Measurements from ENCODE around the gene SPP2.

The SPP2 gene, protein sequence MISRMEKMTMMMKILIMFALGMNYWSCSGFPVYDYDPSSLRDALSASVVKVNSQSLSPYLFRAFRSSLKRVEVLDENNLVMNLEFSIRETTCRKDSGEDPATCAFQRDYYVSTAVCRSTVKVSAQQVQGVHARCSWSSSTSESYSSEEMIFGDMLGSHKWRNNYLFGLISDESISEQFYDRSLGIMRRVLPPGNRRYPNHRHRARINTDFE

DNA sequence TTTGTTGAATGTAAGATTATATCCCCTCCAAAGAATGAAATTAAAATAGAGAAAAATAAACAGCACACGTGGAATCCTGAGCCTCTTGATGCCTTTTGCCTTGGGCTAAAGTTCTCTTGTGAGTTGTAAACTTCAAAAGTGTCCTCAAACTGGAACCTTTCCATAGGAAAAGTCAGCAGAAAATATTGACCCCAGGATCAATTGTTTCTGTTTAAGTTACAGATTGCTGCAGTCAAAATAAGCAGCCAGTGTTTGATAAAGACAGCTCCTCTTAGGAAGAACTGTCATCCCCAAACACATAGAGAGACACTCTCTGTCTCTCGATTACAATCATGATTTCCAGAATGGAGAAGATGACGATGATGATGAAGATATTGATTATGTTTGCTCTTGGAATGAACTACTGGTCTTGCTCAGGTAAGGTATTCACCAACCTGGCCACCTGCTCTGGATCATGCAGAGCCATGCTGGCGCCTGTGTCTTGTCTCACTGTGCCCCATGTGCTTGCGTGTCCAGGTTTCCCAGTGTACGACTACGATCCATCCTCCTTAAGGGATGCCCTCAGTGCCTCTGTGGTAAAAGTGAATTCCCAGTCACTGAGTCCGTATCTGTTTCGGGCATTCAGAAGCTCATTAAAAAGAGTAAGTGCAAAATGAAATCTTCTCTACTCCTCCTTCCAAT is at the start of gene SPP2:
SPP2 (plus strand) TSS at position 248 of the 681 bp plus-strand sequence; CDS start at position 333, 85 bp downstream.
- DNase-seq (ENCODE audit: low spot score), result no peak

DNA sequence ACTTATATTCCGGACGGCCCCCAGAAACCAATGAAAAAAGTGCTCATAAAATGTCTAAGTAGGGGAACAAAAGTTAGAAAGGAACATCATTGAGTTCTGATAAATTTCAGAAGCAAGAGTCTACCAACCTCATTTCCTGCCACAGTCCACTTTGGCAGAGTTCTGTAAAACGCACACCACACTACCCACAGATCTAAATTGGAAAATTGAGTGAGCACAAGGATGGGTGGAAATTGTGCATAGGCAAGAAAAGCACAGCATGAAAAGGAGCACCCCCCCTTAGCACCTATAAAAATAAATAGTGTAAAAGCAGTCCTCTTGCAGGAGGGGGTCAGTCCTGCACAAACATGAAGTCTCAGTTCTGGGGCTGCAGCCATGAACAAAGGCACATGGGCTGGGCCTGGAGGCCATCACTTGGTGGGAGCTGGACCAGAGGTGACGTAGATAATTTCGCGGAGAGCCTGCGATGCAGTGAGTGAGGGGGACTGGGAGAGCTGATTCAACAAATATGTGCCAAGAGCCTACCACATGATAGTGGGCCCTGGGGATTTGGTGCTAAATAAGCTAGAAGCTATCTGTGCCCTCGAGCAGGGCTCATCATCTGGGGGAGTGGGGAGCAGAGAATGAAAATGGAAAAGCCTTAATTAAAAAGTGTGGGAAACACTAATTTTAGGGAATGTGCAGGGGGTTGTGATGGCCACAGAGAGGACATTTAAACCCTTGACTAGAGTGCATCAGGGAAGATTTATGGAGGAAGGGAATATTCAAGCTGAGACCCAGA is 48.9 kb upstream of the SPP2 start:
- no peak for DNase-seq (ENCODE audit: low spot score)

DNA sequence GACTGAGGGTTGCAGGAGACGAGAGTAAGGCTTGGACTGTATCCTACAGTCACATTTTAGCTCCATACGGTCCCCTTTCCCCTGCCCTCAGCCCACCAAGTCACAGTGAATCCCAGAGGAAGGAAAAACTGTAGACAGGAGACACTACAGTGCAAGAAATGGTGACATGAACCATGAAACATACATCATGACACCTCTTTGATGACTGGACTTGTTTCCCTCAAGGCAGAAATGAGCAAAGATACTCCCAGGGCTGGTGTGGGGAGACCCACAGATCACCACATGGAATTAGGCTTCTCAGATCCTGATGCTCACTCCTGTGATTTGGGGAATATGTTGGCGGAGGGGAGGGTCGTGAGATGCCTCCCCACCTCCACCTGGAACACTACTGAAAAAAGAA is 48.2 kb upstream of the SPP2 start:
- DNase-seq (ENCODE audit: low spot score), result no peak

DNA sequence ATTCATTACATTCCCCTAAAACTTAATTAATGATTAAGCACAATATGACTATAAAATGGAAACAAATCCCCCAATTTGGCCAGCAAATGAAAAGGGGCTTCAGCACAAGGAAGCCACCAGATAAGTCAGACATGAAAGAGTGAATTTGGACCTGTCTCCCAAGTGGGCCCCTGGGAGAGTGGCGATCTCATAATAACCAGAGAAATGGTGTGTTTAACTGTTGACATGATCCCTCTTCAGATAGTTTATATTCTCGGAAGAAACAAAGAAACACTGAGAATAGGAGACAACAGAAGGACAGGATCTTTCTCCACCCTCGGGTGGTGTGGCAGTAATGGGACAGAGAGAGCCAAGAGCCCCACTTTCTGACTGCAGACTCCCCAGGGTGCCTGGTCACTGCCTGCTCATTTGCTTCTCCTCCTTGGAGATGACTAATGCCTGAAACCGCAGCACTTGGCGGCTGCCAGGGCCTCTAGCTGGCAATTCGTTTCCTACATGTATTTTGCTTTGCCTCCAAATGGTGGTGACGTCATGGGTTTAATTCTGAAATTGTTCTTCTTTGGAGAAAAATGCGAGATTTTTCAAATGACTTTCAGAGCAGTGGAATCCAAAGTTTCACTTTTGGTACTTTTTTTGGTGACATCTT is 46.4 kb upstream of the SPP2 start:
- no peak for DNase-seq (ENCODE audit: low spot score)

DNA sequence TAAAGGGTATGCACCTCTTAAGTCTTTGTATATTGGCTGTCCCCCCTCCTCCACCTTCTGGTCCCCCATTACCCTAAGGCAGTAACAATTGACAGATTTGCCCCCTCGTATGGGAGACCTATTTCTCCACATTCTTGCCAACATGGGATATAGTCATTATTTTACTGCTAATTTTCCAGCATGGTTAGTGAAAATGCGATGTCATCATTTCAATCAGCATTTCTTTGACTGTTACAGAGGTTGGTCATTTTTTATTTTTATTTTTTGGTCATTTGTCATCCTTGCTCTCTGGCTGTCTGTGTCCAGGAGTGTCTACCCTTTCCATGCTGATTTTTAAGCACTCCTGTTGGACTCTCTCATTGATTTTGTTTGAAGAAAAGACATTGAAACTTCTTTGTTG is 45.4 kb upstream of the SPP2 start:
- DNase-seq (ENCODE audit: low spot score), result no peak

DNA sequence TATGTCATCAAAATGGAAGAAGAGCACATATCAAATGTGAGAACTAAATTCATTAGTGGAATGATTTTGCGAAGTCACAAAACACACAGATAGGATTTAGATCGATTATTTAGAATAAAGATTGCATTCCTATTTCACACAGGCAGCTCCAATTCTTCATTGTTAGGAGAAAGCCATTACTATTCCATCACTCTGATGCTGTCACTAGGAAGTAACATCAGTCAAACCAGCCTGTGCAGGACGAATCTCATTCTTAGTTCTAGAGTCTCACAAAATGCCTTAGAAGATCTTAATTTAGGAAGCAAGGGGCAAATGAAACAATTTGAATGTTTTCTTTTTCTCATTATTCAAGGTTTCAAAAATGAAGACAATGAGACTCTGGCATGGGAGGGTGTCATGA is 44.0 kb upstream of the SPP2 start:
- no peak for DNase-seq (ENCODE audit: low spot score)

DNA sequence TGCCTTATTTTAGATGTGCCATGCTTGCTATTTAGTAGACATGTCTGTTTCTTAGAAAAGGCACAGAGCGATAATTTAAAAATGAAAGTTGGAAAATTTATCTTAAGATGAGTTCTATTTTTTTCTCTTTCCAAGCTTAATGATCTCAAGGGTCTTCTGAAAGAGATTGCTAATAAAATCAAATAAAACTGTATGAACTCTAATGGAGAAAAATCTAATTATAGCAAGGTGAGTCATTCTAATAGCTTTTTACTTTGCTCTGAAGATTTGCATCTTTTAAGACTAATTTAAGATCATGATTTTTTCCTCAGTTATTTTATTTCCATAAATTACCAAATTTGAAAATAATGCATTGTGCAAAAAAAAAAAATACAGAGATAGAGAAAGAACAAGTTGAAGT is 36.1 kb upstream of the SPP2 start:
- no peak for DNase-seq (ENCODE audit: low spot score)

DNA sequence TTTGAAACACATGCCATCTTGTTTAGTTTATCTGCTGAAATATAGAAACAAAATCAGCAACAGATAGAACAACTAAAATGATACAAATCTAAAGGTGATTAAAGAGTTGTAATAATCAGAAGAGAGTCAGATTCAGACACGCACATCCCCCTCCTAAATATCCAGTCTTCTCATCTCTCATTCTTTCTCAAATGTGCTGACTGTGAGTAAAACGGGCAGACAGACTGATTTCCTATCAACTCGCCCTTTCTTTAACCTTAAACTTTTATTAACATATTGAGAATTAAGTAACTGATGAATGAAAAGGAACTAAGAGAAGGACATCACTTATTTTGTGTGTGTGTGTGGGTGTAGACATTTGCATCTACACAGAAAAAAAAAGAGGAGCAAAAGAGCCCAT is 34.6 kb upstream of the SPP2 start:
- DNase-seq (ENCODE audit: low spot score), result no peak

DNA sequence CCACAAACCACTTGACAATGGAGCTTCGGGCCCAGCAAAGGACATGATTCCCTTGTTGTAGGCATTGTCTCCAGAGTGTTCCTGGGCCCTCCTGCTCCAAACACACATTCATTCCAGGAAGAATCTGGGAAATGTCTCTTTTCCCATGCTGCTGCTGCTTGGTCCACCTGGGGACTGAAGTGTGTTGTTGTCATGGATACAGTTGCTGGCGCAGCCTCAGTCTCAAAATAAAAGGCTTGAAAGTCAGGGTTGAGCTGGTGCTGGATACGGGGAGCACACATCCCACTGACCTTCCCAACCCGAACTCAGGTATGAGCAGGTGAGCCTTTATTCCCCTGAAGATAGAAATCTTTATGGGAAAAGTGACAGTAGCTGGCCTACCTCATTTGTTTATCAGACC is 30.6 kb upstream of the SPP2 start:
- no peak for DNase-seq (ENCODE audit: low spot score)

DNA sequence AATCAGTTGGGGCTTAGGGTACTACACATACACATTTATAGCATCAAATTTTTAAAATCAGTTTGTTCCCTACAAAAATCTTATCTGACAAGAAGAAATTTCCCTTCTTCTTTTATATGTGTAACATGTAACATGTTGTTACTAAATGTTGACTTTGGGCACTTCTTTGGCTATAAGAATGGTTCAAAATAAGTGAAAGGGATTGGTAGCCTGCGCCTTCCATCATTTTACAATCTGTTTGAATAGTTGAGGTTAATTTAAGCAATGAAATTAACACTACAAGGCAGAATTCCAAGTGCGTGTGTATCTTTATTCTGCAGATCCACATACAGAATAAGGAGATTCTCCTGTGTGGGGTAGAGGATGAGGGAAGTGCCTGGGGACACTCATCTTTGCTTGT is 30.2 kb upstream of the SPP2 start:
- DNase-seq (ENCODE audit: low spot score), result no peak

DNA sequence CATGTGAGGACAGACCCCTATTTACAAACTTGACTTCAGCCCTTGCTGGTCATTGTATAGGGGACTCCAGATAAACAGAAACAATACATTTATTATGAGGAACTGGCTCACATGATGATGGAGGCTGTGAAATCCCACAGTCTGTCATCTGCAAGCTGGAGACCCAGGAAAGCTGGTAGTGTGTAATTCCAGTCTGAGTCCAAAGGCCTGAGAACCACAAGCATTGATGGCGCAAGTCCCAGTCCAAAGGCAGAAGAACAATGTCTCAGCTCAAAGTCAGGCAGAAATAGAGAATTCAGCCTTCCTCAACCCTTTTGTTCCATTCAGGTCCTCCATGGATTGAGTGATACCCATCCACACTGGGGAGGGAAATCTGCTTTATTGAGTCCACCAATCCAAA is 28.1 kb upstream of the SPP2 start:
- DNase-seq (ENCODE audit: low spot score), result no peak

DNA sequence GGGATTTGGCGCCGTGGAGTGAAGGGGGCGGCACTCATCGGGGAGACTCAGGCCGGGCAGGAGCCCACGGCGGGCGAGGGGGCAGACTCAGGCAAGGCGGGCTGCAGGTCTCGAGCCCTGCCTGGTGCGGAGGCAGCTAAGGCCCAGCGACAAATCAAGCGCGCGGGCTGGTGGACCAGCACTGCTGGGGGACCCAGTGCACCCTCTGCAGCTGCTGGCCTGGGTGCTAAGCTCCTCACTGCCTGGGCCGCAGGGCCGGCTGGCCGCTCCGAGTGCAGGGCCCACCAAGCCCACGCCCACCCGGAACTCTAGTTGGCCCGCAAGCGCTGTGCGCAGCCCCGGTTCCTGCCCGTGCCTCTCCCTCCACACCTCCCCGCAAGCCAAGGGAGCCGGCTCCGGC is 26.2 kb upstream of the SPP2 start:
- DNase-seq (ENCODE audit: low spot score), result no peak

DNA sequence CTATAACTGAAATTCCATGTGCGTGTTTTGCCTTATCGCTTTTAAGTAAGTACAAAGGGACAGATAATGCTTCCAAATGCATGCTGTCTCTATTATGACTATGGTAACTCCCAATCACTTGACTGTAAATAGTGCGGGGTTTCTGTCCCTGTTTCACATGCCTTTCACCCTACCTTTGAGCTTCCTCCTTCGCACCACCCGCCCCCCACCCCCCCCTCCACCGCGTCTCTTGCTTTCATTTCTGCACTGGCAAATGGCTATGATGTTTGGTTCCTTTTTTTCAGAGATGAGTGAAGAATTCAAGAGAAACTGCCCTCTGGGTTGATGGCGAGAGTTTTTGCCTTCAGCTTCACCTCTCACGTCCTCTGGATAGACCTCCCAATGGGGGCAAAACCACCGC is 25.0 kb upstream of the SPP2 start:
- no peak for DNase-seq (ENCODE audit: low spot score)

DNA sequence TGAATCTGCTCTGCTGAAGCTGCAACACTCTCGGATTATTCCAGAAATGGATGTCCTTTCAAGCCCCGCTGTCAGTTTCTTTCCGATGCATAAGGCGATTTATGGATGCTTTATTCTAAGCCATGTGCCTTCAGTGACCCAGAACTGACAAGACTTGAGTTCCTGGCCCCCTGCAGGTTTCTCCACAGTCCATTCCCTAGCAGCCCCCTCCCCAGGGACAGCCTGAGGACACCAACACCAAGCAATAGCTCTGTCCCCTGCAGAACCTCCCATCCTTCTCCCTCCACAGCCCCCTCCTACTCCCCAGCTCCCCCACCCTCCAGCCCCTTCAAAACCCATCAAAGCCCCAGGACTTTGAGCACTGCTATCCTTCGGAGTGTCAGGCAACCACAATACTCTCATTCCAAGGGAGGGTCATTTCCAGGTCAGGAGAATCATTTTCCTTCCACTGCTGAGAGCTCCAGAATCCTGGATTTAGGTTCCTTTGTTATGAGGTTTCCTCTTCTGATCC is 24.6 kb upstream of the SPP2 start:
- no peak for DNase-seq (ENCODE audit: low spot score)

DNA sequence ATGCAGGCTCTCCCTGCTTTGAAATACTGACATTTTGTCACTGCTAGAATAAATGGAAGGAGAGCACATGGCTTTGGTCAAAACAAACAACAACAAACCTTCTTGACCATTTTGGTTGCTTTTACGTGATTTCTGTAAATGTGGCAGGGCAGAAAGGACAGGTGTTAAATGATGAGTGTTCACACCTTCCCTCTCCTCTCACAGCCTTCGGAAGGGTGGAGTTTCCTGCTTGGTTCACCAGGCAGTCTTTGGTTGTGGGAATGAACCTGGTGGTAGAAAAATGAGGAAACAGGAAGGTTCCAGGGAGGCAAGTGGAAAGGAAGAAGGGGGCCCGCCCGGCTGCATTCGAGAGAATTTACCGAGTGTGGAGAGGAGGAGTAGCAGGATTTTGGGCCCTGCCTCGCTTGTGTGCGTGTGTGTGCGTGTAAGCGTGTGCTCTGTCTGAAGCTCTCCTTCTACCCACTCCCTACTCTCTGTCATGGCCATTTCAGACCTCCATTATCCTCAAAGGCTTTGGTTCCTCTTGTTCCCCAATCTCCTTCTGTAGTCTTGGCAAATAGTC is 23.7 kb upstream of the SPP2 start:
- no peak for DNase-seq (ENCODE audit: low spot score)

DNA sequence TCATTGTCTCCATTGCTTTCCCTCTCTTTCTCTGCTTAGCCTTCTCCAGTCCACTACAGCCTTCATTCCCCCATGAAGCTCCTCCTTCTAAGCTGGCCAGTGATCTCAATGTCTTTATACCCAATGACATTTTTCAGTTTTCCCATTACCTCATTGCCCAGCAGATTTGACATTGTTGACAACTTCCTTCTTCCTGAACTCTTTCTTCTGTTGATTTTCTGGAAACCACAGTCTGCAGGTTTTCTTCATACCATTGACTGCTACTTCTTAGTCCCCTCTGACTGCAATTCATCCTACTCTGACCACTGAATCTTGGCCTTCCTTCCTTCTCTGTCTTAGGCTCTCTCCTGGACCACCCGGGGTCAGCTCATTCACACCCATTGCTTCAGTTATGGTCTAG is 22.9 kb upstream of the SPP2 start:
- DNase-seq (ENCODE audit: low spot score), result no peak

DNA sequence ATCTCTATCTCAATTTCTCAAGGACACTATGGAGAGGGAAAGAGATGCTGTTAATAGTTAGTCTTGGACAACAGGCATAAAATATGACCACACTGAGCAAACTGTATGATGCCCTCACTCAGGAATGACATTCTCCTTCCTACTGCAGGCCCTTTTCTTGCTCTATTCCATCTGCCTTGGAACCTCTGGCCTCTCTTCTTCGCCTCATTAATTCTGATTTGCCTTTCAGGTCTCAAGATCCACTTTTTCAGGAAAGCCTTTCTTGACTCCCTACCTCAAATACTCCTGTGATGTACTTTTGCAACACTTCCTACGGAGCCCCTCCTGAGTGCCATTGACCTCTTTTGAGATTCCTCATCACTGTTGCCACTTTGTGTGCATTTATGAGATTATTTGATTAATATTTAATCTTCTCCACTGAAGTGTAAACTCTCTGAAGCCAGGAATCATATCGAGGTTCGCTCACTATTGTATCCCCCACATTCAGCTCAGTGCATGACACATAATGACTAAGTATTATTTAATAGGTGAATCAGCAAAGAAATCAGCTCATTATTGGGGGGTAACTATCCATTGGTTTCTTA is 21.3 kb upstream of the SPP2 start:
- DNase-seq (ENCODE audit: low spot score), result no peak

DNA sequence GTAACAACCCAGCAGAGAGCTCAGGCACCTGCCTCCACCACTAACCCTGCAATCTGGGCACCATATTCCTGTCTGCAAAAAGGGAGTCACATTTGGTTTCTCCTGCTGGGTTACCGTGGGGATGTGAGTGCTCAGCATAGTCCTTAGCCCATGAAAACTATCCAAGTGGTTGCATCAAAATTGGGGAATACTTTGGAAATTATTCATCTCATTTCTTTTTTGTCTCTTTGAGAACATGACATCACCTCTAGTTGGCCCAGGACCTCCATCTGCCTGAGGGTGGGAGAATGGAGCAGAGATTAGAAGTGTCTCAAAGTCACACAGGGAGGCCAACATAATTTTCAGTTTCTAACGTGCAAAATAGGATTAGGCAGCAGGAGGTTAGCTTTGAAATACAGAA is 19.3 kb upstream of the SPP2 start:
- no peak for DNase-seq (ENCODE audit: low spot score)

DNA sequence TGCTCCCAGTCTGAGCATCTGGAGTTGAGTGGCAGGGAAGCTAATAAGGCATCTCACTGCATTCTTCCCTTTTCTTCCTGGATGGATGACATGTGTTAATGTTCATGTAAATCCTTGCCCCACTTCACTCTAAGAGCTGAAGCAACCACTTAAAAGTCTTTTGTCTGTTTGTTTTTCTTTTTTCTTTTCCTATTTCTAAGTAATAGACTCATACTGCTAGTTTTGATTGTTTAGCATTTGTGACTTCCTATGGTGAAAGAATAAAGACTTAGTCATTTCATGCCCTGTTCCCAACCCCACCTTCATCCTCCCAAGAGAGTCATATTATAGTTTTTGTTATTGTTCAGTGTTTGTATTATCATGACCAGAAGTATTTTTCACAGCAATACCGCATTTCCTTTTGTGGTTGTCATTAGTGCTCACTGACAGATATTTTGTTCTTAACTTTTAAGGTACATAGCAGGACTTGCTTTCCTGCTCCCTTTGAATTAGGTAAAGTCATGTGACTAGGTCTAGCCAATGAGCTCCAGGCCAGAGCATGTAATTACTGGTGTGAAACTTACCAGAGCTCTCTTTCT is 18.1 kb upstream of the SPP2 start:
- DNase-seq (ENCODE audit: low spot score), result no peak

DNA sequence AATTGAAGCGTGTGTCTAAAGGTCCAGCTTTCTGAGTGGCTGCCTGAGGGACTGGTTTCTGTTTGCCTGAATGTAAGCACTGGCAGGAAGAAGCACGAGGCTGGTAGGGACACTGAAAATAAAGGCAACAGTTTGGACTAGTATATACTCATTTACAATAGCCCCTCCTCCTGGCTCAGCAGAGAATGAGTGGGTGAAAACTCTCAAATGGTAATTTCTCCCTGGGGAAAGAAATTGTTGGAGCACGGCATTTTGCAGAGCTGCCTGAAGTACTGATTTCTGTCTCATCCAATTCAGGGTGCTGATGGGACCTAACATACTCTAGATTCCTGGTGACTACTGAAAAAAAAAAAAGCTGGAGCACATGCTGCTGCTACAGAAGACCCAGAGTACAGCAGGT is 17.3 kb upstream of the SPP2 start:
- DNase-seq (ENCODE audit: low spot score), result no peak

DNA sequence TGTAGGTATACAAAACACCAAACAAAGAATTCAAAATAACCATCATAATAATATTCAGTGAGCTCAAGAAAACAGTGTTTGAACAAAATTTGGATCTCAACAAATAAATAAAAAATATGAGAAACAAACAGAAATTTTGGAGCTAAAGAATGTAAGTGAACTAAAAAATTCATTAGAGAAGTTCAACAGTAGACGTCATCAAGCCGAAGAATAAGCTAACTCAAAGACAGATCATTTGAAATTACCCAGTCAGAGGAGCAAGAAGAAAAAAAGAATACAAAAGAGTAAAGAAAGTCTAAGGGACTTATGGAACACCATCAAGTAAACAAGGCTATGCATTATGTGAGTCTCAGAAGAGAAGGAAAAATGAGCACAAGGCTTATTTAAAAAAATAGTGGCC is 16.6 kb upstream of the SPP2 start:
- DNase-seq (ENCODE audit: low spot score), result no peak
